Small intestine (tissue), 7 donors: Measurements from ENCODE around the gene DNAJC28. TPM values are rescaled to one million over a fixed set of nuclear protein-coding genes. Genes with fewer than 3 reads are reported as not detected.
"Not testable (repeated sequence)": the region's sequence is repeated elsewhere in the genome, so short reads cannot be mapped to it uniquely, and the experiment has no call there.

ENCODE experiments used
- DNase-seq, 2 donors: peaks; one replicate each; pipeline versions ENCODE4 v3.0.0 to v3.0.0-alpha.2; 2013
- FAIRE-seq: peaks from 2 replicates; lab custom pipeline; 2012; peaks lifted over from hg19 to GRCh38; lab: Jason Lieb, UNC
- H3K27ac ChIP-seq, 3 donors: one replicate each; pipeline ENCODE4 v1.5.1; 2013; ENCODE audit warnings: low read length in 2 of 3, mild to moderate bottlenecking in 2 of 3, control low read depth in 1 of 3, inconsistent platforms in 1 of 3, low read depth in 1 of 3, moderate library complexity in 1 of 3
- H3K27me3 ChIP-seq, 3 donors: one replicate each; pipeline ENCODE4 v1.6.1; 2013; ENCODE audit warnings: low read length in 3 of 3, inconsistent platforms in 1 of 3; ENCODE audit not compliant: control insufficient read depth in 3 of 3, insufficient read depth in 3 of 3
- H3K36me3 ChIP-seq, 3 donors: one replicate each; pipeline ENCODE4 v1.6.1; 2013; ENCODE audit warnings: low read length in 3 of 3, inconsistent platforms in 1 of 3, low read depth in 1 of 3, mild to moderate bottlenecking in 1 of 3, moderate library complexity in 1 of 3; ENCODE audit not compliant: control insufficient read depth in 3 of 3, insufficient read depth in 2 of 3
- H3K4me1 ChIP-seq, 3 donors: one replicate each; pipeline ENCODE4 v1.6.1; 2013; ENCODE audit warnings: low read length in 2 of 3, inconsistent platforms in 1 of 3, low read depth in 1 of 3, mild to moderate bottlenecking in 1 of 3, moderate library complexity in 1 of 3; ENCODE audit not compliant: control insufficient read depth in 3 of 3, insufficient read depth in 2 of 3
- H3K4me3 ChIP-seq, 3 donors: one replicate each; pipeline ENCODE4 v1.5.1; 2013; ENCODE audit warnings: low read length in 3 of 3, control low read depth in 1 of 3, inconsistent platforms in 1 of 3, low read depth in 1 of 3, mild to moderate bottlenecking in 1 of 3, moderate library complexity in 1 of 3
- H3K9me3 ChIP-seq, 2 donors: one replicate each; pipeline ENCODE4 v1.6.1; 2013; ENCODE audit warnings: low read depth in 1 of 2, low read length in 1 of 2; ENCODE audit not compliant: control insufficient read depth in 2 of 2, insufficient read depth in 1 of 2
- WGBS, 3 donors: extraction: QIAGEN DNeasy Blood & Tissue Kit; methylation state at CpG; one replicate each; pipeline ENCODE4 v1.1.7; 2013; 5-methylcytosine and 5-hydroxymethylcytosine counted together
- polyA plus RNA-seq, 4 donors: library from polyadenylated mRNA; stranded (reverse) in 3 of 4; unstranded in 1 of 4; fragments of 200-250 nt in 3 of 4; fragments of 120-200 nt in 1 of 4; gene quantifications; one replicate each; pipeline versions ENCODE4 v1.2.1 to v1.2.3, GENCODE V29; 2013
- donor health status: healthy with polysubstance abuse.
- donor health status: control.
- donor health status: control.
- donor health status: Bipolar disorder and iron deficiency.
- donor health status: healthy.

The DNAJC28 gene
- polyA plus RNA-seq, 4 donors = 1.6 to 3.1 (median 2.1) TPM

- Histone ChIP-seq H3K4me1 (no peaks in the 10 kb centered on the region), H3K36me3 (peaks cover 0 to 6% (median 0%) of the 10 kb centered on the region in 3 donors), H3K9me3 (no peaks in the 10 kb centered on the region), H3K27me3 (no peaks in the 10 kb centered on the region), H3K4me3 (peak within 1 kb of the TSS; percentile 79 to 91 (median 80)), H3K27ac (peak within 1 kb of the TSS; percentile 96 to 99 (median 96))
- WGBS, 3 donors = 0 to 1% (median 0%) methylated on average over 67 to 93 of the region's 93 CpGs
- DNase-seq (peak; percentile 97), FAIRE-seq (no peak)
Observed at GRCh38 chr21:33479679-33480480, 11.6 kb downstream of the DNAJC28 start, which contains the start of gene TMEM50B. Gene TMEM50B (minus strand): TSS chr21:33479974. CDS start chr21:33468885, 11,089 bp downstream.

- WGBS, 3 donors = 0 to 1% (median 0%) methylated on average over 30 to 68 of the region's 68 CpGs
- Histone ChIP-seq H3K9me3 (no peaks in the 10 kb centered on the region), H3K4me3 (peak overlapping the region; percentile 79 to 91 (median 80)), H3K4me1 (no peaks in the 10 kb centered on the region), H3K27ac (peak overlapping the region; percentile 93 to 99 (median 96)), H3K36me3 (peaks cover 0 to 6% (median 0%) of the 10 kb centered on the region in 3 donors), H3K27me3 (no peaks in the 10 kb centered on the region)
- DNase-seq (peak; percentile 47 to 74), FAIRE-seq (no peak)
Observed at GRCh38 chr21:33478935-33479678, 12.4 kb downstream of the DNAJC28 start.

- Histone ChIP-seq H3K27ac (peak overlapping the region in 1 of 3 donors; percentile 93), H3K9me3 (no peaks in the 10 kb centered on the region), H3K36me3 (peaks cover 0 to 6% (median 0%) of the 10 kb centered on the region in 3 donors), H3K4me1 (no peaks in the 10 kb centered on the region), H3K4me3 (peak overlapping the region in 2 of 3 donors; percentile 80 to 91), H3K27me3 (no peaks in the 10 kb centered on the region)
- FAIRE-seq (no peak), DNase-seq (no peak)
- 42 to 62% (median 52%) methylated on average over 9 of the region's 9 CpGs for WGBS, 3 donors
Observed at GRCh38 chr21:33478182-33478581, 13.3 kb downstream of the DNAJC28 start.

- no peak for FAIRE-seq
- H3K27me3 ChIP-seq = no peaks in the 10 kb centered on the region
- no peak overlapping the region for H3K27ac ChIP-seq
- no peak overlapping the region for H3K4me3 ChIP-seq
- H3K9me3 ChIP-seq = no peaks in the 10 kb centered on the region
- no peaks in the 10 kb centered on the region for H3K4me1 ChIP-seq
- no peak for DNase-seq
- 83 to 91% (median 89%) methylated on average over 7 of the region's 7 CpGs for WGBS, 3 donors
- peaks cover 0 to 6% (median 0%) of the 10 kb centered on the region in 3 donors for H3K36me3 ChIP-seq
Observed at GRCh38 chr21:33477066-33477465, 14.4 kb downstream of the DNAJC28 start.

- Histone ChIP-seq H3K36me3 (peaks cover 0 to 6% (median 0%) of the 10 kb centered on the region in 3 donors), H3K27me3 (no peaks in the 10 kb centered on the region), H3K4me1 (no peaks in the 10 kb centered on the region), H3K27ac (no peak overlapping the region), H3K4me3 (no peak overlapping the region), H3K9me3 (no peaks in the 10 kb centered on the region)
- 96 to 98% (median 97%) methylated on average over 3 of the region's 3 CpGs for WGBS, 3 donors
- FAIRE-seq (no peak), DNase-seq (no peak)
Observed at GRCh38 chr21:33473344-33473743, 18.2 kb downstream of the DNAJC28 start.

- DNase-seq (no peak), FAIRE-seq (no peak)
- H3K27me3 ChIP-seq = no peaks in the 10 kb centered on the region
- 94 to 98% (median 97%) methylated on average over 2 of the region's 2 CpGs for WGBS, 3 donors
- no peak overlapping the region for H3K4me3 ChIP-seq
- no peak overlapping the region for H3K27ac ChIP-seq
- peaks cover 0 to 8% (median 0%) of the 10 kb centered on the region in 3 donors for H3K36me3 ChIP-seq
- H3K9me3 ChIP-seq = no peaks in the 10 kb centered on the region
- no peaks in the 10 kb centered on the region for H3K4me1 ChIP-seq
Observed at GRCh38 chr21:33470701-33471100, 20.8 kb downstream of the DNAJC28 start.

GRCh38 chr21:33469183-33469582 lies 22.3 kb downstream of the DNAJC28 start:
- H3K4me3 ChIP-seq, H3K9me3 ChIP-seq, H3K4me1 ChIP-seq, H3K27me3 ChIP-seq, H3K27ac ChIP-seq, FAIRE-seq, DNase-seq: not testable (repeated sequence)
- 85 to 90% (median 90%) methylated on average over 4 of the region's 4 CpGs for WGBS, 3 donors
- H3K36me3 ChIP-seq = peaks cover 0 to 10% (median 3%) of the 10 kb centered on the region in 3 donors

- Histone ChIP-seq H3K4me1 (peaks cover 0 to 4% (median 0%) of the 10 kb centered on the region in 3 donors), H3K9me3 (no peaks in the 10 kb centered on the region), H3K4me3 (no peak overlapping the region), H3K27me3 (no peaks in the 10 kb centered on the region), H3K36me3 (peaks cover 0 to 23% (median 8%) of the 10 kb centered on the region in 3 donors), H3K27ac (peak overlapping the region in 1 of 3 donors; percentile 8)
- DNase-seq (peak; percentile 29 to 35), FAIRE-seq (peak; percentile 5)
- 40 to 71% (median 62%) methylated on average over 5 of the region's 5 CpGs for WGBS, 3 donors
Observed at GRCh38 chr21:33461538-33462250, 29.8 kb downstream of the DNAJC28 start.
